NB4 (cell line): Measurements from ENCODE around the gene ZNF423.

Source experiments
- CTCF ChIP-seq: IDR thresholded peaks from one replicate; pipeline ENCODE4 v1.5.1; 2012; ENCODE audit warnings: low read depth, low read length
- MAX ChIP-seq: IDR thresholded peaks from 2 replicates; pipeline ENCODE4 v1.6.1; 2011; ENCODE audit warnings: low read depth, low read length
- POLR2A ChIP-seq: IDR thresholded peaks from 2 replicates; pipeline ENCODE4 v1.6.1; 2011; ENCODE audit warnings: mild to moderate bottlenecking; ENCODE audit not compliant: insufficient read length; ENCODE audit errors: extremely low read depth

- no peak for TF ChIP-seq CTCF
- no peak for TF ChIP-seq MAX
- no peak for TF ChIP-seq POLR2A
Observed at GRCh38 chr16:49869731-49870130, 13.8 kb upstream of the ZNF423 start.
